Fibroblast of skin of left biceps (primary cell): ENCODE data around the gene RPS17.
"Not testable (repeated sequence)": the region's sequence is repeated elsewhere in the genome, so short reads cannot be mapped to it uniquely, and the experiment has no call there.

Experiments used
- DNase-seq, 2 experiments: peaks; one replicate each; pipeline ENCODE4 v3.0.0-alpha.2; 2013; ENCODE audit warnings: low read depth in 2 of 2

Gene RPS17

GRCh38 chr15:82545478-82545877 lies 5.2 kb upstream of the RPS17 start:
- DNase-seq: no peak

GRCh38 chr15:82545002-82545401 lies 4.7 kb upstream of the RPS17 start:
- DNase-seq: no peak

DNA sequence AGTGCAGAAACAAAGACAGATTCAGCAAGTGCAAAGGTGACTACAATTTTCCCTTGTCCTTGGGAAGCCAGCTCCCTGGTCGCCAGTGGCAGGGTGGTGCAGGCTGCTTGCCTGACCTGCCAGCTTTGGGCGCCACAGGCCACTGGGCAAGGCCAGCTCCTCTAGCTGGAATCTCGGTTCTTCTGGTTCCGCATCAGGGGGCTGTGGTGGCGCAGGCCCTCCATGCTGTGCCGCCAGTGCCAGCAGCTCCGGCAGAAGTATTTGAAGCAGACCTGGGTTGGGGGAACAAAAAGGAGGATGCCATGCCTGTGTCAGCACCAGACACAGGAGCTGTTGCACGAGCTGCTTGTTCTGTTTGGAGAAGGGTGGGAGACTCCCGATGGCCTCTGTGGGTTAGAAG lies 4.2 kb upstream of the RPS17 start:
- DNase-seq: no peak

- peak; percentile 65 to 67 for DNase-seq
Measured at GRCh38 chr15:82543160-82543559, 2.9 kb upstream of the RPS17 start.

DNA sequence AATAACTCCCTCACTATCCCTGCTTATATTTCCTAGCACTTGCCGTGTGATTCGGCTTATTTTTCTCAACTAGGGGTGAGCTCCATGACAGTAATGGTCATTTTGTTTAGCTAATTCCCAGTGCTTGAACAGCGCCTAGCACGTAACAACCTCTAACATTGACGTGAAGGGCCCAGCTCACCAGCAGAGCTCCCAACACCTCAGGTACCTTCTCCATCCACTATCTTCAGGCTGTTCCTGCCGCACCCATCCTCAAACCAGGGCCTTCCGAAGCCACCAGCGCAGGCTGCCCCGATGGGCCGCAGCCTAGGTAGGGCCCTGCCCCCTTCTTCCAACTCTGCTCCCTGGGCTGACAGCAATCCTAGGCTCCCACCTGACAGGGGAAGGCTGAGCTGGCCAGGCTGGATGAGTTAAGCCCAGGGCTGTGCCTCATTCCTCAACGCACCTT lies 751 bp upstream of the RPS17 start:
- no peak for DNase-seq

DNA sequence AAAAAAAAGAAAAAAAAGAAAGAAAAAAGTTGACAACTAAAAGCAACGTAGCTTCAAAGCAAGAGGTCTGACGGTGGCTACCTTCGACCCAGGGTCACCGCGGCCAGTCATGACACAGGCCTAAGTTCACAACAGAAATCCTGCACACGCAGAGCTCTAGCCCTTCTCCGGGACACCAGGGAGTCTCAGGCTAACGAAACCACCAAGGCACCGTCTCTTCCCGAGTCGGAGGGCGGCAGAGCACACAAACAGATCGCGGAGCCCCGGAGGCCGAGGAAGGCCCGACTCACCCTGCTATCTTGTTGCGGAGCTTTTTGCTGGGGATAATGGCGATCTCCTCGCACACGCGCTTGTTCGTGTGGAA lies 584 bp downstream of the RPS17 start:
- no peak for DNase-seq

- no peak for DNase-seq
Measured at GRCh38 chr15:82538961-82539690, 1.1 kb downstream of the RPS17 start.

DNA sequence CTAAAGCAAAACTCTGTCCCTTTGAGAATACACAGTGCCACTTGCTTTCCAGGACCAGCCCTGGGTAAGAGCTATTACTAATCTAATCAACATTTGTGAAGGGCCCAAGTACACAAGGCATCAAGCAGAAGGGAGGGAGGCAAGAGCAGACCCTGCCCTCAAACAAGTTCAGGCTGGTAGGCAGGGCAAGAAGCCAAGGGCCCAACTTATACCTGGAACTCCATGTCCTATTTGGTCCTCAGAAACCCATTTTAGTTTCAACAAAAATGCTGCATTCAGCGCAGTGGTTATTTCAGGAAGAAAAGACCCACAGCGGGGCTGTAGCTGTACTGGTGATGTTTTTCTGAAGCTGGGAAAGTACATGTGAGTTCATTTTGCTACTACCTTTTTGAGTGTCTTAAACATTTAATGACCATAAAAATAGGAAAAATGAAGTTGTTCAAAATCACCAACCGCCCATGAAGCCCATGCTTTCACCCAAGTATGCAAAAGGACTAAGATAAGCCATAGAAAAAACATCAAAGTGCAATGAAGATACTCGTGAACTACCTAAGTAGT lies 2.8 kb downstream of the RPS17 start:
- no peak for DNase-seq

- no peak for DNase-seq
Measured at GRCh38 chr15:82536409-82537350, 3.6 kb downstream of the RPS17 start.

DNA sequence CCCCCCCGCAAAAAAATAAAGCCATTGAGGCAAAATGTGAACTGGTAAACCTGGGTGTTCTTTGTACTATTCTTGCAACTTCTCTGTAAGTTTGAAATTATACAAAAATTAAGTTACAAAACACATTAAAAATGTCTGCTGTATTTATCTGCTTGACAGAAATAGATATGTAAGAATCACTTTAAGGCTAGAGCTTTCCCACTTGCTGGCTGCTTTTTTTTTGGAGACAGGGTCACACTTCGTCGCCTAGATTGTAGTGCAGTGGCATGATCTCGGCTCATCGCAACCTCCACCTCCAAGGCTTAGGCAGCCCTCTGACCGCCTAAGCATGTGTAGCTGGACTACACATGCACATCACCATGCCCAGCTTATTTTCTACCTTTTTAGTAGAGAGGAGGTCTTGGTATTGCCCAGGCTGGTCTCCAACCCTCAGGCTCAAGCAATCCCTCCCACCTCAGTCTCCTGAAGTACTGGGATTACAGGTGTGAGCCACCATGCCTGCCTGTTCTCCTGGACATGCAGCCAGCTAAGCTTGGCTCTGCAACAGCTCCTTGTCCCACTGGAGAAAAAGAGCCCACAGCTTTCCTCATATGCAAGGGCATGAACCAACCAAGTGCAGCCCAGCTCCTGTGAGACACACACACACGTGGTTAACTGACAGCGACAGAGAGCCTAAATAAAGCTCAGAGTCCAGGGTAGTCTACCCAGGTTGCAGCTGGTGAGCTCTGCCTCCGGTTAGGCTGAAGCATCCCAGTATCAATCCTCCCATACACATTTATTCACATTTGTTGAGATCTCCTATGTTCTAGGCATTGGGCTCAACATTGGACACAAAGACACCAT lies 4.5 kb downstream of the RPS17 start:
- no peak for DNase-seq

DNA sequence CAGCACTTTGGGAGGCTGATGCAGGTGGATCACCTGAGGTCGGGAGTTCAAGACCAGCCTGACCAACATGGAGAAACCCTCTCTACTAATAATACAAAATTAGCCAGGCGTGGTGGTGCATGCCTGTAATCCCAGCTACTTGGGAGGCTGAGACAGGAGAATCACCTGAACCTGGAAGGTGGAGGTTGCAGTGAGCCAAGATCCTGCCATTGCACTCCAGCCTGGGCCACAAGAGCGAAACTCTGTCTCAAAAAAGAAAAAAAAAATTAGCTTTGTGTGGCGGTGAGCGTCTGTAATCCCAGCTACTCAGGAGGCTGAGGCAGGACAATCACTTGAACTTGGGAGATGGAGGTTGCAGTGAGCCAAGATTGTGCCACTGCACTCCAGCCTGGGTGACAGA lies 5.1 kb downstream of the RPS17 start:
- not testable (repeated sequence) for DNase-seq

DNA sequence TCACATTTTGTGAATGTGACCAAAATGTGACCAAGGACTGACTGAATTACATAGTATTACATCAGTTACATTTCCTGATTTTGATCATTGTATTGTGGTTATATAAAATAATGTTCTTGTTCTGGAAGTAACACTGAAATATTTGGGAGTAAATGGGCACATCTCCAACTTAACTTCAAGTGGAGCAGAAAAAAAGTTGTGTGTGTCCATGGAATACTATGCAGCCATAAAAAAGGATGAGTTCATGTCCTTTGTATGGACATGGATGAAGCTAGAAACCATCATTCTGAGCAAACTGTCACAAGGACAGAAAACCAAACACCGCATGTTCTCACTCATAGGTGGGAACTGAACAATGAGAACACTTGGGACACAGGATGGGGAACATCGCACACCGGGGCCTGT lies 5.8 kb downstream of the RPS17 start:
- DNase-seq: not testable (repeated sequence)

DNA sequence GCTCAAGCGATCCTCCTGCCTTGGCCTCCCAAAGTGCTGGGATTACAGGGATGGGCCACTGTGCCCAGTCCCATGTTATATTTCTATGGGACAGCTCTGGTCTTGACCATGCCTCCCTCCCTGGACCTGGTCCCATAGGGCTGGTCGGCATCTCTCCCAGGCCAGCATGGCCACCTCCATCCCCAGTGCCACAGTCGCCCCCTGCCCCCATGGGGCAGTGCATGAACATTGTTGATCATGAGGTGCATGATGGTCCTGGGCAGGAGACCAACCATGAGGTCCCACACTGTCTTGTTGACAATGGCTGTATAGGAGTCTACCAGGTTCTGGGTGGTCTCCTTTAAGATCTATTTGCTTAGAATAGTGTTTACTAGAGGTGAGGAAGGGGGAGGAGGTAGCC lies 6.5 kb downstream of the RPS17 start:
- no peak for DNase-seq

- DNase-seq: no peak
Measured at GRCh38 chr15:82532991-82533481, 7.2 kb downstream of the RPS17 start.

DNA sequence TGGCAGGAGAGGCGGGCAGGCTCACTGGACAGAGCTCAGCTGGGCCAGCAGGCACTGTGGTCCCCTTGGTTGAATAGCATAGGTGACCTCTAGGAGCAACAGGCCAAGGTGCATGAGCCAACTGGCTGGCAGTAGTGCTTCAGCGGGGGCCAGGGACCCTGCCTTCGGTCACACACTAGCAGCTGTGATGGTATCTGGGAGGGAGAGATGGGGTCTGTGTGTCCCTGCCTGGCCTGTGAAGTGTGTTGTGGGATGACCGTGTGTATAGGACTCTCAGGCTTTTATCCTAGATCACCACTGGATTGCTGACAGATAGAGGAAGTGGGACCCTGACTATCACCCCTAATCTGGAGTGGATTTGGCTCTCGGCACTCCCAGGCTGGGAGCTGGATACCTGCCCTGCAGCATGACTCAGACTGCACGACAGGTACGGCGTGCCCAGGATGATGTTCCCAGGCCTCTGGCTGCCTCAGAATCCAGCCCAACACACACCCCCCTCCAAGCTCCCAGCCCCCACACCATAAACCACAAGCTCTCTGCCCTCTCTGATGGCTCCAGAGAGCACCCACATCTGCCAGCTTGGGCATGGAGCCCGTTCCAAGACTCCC lies 7.8 kb downstream of the RPS17 start:
- no peak for DNase-seq

- no peak for DNase-seq
Measured at GRCh38 chr15:82531496-82532382, 8.5 kb downstream of the RPS17 start.

DNA sequence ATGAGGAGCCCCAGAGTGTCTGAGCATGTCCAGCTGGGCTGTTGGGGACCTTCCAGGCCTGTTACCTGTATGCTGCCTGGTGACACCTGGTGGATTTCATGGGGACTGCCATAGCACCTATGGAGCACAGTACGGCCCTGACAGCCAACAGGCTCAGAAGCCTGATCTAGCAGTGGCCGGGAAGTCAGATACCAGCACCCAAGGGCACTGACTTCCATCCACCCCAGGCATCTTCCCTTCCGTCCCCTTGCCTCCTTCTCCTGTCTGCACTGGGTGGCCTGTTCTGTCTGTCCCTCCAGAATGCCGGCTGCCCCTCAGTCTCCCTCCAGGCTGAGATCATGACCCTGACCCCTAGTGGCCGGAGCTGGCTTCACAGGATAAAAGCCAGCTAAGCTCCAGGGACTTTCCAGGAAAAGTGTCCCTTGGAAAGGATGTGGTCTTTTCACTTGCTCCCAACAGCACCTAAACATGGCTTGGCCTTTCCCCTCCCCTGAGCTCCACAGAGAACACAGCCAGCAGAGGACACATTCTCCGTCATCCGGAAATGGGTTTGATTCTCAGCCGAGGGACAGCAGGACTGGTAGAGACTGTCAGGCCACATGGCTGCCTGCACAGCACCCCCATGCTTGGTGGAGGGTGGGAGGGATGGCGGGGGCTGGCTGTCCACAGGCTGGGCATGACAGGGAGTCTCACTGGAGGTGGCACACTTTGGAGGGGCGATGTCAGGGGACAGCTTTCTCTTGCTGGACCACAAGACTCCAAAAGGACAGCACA lies 9.5 kb downstream of the RPS17 start:
- no peak for DNase-seq

GRCh38 chr15:82530006-82530405 lies 10.3 kb downstream of the RPS17 start:
- no peak for DNase-seq

DNA sequence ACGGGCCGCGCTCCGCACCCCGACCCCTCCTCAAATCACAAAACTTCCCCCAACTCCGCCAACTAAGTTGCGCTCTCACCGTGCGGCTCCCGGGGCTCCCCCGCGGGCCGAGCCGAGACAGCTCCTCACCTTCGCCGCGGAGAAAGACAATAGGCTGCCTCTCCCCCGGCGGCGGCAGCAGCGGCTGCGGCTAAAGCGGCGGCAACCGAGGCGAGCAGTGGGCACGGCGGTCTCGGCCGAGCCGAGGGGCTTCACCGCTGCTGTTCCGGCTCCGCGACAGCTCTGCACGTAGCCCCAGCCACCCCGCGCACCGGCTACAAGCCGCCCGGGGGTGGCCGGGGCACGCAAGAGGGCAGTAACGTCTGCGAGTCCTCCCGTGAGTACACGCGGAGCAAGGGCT lies 26.7 kb downstream of the RPS17 start:
- not testable (repeated sequence) for DNase-seq
